DMS153 (cell line): ENCODE results near the gene SLCO4A1.

ENCODE experiments used
- DNase-seq: peaks from one replicate; lab custom pipeline; 2025; lab: John Stamatoyannopoulos, UW

SLCO4A1 gene

GRCh38 chr20:62606551-62607201 lies 35.6 kb upstream of the SLCO4A1 start:
- DNase-seq = peak; percentile 82

GRCh38 chr20:62607366-62608217 lies 34.7 kb upstream of the SLCO4A1 start:
- DNase-seq = no peak

- no peak for DNase-seq
Measured at GRCh38 chr20:62608218-62608565, 34.1 kb upstream of the SLCO4A1 start.

DNA sequence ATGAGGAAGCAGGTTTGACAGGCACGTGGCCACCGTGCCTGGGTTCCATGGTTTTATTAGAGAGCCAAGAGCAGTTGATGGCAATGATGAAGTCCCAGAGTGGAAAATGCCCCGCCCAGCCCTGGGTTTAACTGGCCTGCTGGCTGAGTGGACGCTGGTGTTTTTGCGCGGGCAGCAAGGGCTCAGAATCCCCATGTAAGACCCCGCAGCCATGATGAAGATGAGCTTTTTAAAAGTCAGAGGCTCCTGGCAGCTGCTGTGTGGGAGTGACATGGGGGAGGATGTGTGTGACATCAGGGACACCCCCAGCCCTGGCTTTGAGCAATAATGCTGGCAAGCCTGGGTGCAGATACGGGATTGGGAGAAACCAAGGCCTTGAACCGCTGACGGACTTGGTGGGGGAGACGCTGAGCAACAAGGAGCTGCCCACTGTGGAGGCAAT lies 33.0 kb upstream of the SLCO4A1 start:
- no peak for DNase-seq

GRCh38 chr20:62609811-62610757 lies 32.2 kb upstream of the SLCO4A1 start:
- DNase-seq = no peak

DNA sequence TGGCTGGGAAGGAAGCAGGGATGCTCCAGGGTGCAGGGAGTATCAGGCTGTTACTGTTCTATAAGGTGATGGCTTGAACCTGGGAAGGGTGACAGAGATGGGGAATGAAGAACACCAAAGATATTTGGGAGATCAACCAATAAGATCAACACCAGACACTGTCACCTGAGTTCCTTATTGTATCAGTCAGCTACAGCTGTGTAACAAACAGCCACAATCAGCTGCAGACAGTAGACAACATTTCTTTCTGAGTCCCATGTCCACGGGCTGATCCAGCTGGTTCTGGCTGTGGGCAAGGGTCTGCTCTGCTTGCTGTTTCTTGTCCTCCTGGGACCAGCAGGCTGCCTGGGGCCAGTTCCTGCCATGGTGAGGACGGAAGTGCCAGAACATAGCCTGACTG lies 31.3 kb upstream of the SLCO4A1 start:
- DNase-seq = no peak

DNA sequence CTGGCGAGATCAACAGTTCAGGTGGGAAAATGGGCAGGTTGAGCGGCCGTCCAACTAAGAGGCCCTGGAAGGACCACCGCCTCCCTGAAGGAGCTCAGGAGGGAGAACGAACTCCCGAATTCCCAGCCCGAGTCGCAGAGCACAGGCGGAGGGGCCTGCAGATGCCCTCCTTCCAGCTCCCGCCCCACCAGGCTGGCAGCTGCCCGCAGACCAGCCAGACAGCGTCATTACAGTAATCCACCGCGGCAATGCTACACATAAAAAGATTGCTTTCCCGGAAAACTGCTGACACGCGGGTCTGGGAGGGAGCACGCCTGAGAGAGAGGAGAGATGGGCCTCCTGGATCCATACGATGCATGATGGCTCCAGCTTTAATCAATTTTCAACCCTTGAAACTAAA lies 30.5 kb upstream of the SLCO4A1 start:
- no peak for DNase-seq

DNA sequence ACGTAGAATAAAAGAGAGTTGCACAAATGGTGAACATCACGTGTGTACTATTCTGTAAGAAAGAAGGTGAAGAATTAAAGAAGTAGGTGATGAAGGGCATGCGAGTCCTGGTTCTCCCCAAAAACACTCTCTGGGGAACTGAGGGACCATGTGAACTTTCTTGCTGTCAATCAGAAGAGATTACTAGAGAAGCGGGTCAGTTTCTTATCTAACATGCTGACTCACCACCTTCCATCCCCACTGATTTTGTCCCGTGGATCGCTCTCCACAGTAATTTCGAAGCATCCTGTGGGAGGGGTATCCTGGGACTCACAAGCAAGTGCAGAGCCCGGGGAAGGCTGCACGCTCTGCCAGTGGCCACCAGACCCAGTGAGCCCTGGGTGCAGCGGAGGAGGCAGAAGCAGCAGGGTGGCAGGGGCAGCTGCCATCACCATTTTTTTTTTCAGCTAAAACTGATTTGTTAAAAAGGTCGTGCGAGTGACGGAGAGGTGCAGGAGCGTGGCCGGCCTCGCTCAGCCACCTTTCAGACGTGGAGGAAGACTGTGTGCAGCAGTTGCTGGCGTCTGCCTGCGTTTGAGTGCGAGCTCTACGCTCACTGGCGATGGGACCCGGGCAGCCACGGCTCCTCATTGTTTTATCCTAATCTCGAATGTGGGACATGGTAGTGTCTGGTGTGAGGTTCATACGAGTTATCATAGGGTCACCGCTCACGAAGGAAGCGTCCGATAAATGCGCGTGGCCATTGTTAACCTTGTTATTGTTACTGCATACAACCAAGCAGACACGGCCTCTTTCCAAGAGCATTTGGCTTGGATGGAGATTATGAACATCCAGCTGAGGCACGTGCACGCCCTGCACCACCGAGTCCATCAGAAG lies 28.0 kb upstream of the SLCO4A1 start:
- no peak for DNase-seq

DNA sequence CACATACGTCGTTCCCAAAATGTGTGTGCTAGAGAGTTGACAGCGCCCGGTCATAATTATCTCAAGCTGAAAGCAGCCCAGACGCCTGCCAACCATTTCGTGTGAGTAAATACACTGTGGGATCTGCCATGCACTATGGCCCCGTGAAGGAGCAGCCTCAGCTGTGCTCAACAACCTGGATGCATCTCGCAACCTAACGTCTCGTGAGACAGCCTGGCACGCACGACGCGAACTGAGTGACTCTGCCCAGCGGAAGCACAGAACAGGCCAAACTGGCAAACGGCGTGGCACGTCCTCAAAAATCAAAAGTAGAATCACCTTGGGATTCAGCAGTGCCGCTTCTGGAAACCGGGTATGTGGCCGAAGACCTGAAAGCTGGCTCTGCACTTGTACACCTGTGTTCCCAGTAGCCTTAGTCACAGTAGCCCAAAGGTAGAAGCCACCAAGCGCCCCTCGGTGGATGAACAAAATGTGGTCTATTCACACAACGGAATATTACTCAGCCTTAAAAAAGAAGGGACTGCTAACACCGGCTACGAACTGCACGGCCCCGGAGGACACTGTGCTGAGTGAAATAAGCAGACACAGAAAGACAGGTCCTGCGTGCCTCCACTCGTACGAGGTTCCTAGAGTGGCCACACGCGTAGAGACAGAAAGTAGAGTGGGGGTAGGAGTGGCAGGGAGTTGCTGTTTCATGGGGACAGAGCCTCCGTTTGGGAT lies 27.2 kb upstream of the SLCO4A1 start:
- DNase-seq = no peak

- no peak for DNase-seq
Measured at GRCh38 chr20:62615750-62616251, 26.5 kb upstream of the SLCO4A1 start.

DNA sequence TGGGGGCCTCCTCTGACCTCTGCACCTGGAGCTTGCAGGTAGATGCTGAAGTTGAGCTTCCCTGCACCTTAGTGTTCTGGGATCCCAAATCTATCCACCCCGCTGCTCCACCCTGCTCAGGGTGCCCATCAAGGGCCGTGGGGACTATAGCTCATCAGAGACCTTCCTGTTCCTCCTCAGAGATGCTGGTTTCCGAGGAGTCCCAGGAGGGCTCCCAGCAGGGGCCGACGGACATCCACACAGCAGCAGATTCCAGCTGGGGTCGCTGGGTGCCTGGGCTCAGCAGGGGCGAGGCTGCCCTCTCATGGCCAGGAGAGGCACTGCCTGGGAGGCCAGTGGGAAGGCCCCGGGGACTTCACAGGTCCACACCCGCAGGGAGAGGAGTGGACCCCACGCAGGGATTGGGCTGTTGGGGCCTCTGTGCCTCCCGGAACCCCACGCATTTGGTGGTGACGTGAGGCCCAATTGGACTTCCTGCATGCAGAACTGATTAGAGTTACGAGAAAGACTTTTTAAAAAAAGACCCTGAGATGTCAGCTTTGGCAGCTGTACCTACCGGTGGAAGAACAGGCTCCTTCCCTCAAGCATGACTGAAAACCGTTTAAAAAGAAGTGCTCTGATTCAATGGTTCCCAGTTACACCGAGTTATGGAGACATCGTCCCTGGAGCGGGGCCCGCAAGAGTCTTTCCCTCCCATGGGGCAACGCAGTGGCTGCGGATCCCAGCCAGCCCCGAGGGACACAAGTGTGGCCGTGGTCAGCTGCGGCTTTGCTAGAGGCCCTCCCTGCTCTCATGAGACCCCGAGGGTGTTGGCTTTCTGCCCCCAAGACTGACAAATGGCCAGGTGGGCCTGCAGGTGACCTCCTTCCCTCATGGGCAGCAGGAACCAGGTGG lies 25.3 kb upstream of the SLCO4A1 start:
- DNase-seq = peak; percentile 31

DNA sequence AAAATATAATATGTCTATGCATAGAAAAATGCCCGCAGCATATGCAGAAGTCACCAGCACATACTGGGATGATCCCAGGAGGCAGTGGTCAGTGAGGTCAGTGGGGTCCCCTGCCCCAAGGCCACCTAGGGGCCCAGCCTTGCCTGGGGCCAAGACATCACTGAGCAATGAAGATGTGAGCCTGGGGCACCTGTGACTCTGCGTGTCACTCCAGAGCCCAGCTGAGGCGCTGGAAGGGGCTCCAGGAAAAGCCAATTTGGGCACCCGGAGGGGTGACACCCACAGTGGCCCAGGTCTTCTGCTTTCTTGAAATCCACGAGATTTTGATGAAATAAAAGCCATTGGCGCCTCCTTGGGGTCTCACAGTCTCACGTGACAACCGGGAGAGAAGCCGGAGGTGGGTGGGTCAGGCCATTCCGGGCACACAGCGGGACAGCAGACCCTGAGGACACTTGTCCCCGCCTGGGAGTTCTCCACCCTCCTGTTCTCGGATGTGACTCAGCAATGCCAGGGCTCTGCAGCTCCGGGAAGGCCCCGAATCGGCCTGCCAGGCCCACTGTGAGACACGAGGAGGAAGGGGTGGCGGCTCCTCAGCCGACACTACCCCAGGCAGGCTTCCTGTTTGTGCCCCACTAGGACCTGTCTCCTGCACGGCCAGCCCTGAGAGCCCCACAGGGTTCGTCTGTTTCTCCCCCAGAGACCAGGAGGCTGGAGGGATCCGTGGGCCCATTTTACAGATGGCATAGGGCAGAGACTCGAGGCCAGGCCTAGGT lies 24.4 kb upstream of the SLCO4A1 start:
- no peak for DNase-seq

DNA sequence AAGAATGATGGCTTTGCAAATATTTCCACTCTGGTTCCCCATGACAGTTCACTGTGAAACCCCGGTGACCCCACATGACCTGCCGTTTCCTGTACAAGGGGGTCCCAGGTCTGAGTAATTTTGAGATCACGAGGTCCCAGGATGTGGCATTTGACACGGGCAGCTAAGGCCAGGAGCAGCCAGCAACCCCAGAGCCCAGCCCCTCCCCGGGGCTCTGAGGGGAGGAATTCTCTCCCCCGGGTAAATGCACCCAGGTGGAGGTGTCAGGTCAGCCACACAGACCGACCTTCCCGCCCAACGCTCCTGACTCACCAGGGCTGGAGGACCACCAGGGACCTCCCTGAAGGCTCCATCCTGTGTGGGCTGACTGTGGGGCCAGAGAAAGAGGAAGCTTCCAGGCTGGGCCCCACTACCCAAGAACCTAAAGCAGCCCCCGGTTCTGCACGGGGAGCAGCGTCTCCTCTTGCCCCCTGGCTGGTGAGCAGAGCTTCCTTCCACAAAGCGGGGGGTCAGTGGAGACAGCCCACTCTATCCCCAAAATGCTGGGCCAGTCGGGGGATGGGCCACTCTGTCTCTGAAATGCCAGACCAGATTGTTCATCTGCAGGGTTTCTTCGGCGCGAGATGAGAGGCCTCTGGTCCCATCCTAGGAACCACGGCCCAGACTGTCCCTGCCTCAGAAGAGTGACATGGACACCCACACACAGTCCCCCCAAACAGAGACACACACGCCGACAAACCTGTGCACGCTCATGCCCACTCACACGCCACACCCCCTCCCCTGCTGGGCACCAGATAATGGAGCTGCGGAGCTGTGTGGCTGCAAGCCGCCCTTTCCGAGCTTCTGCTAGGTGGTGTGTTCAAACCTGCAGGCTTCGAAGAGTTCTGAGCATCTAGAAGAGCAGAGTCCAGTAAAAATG lies 23.4 kb upstream of the SLCO4A1 start:
- DNase-seq = no peak

DNA sequence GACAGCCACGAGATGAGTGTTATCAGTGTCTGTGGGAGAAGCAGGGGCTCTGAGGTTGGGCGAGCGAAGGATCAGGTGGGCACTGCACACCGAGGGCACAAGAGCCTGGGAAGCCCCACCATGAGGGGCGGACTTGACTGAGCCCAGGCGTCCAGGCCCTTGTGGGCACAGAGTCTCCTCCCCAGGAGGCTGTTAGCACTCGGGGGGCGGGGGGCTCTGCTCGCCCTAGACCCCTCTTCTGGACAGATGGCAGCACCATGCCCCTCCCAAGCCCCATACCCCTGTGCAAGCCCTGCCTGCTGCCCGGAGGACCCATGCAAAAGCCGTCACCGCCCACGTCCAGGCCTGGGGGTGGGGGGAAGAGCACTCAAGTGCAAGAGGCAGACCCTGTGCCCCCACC lies 21.7 kb upstream of the SLCO4A1 start:
- no peak for DNase-seq

DNA sequence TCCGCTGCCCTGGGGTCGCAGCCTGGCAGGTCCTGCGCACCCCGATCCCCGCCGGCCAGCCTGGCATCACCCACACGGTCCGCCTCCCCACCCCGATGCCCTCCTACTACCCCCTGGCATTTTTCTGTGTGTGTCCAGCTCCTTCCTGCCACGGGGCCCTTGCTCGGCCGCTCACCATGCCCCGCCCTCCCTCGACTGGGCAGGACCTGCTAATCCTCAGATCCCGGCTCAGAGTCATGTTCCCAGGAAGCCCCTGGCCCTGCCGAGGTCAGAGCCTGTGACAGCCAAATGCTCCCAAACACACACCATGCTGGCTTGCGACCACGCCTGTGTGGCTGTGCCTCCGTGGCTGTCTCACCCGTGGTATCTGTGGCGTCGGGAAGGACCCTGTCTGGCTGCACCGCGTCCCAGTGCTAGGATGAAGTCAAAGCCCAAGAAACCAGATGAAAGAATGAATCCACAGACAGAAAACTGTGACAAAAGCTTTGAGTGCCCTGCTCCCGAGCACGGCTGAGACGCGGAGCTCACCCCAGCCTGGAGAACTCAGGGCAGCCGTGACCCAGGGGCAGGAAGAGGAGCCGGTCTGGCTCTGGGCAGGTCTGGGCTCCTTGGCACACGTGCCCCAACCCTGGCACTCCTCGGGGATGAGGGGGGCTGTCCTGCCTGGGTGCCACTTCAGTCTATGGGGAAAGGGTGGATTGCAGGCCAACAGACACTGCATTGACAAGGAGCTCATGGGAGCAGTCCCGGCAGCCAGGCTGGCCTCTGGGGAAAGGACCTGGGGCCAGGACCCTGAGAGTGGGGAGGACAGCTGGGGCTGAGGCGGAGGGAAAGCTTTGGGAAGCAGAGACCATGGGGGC lies 20.8 kb upstream of the SLCO4A1 start:
- no peak for DNase-seq

- DNase-seq = no peak
Measured at GRCh38 chr20:62622178-62622876, 20.0 kb upstream of the SLCO4A1 start.
